HG02885 (cell line): ENCODE data around the gene KHK.
"Not testable (repeated sequence)": the region's sequence is repeated elsewhere in the genome, so short reads cannot be mapped to it uniquely, and the experiment has no call there.

ENCODE experiments used
- ATAC-seq: cut with Tn5 transposase; IDR thresholded peaks from one replicate; pipeline ENCODE4 v1.9.1; 2021; ENCODE audit warnings: mild to moderate bottlenecking; ENCODE audit not compliant: unreplicated experiment, poor library complexity

The KHK gene

DNA sequence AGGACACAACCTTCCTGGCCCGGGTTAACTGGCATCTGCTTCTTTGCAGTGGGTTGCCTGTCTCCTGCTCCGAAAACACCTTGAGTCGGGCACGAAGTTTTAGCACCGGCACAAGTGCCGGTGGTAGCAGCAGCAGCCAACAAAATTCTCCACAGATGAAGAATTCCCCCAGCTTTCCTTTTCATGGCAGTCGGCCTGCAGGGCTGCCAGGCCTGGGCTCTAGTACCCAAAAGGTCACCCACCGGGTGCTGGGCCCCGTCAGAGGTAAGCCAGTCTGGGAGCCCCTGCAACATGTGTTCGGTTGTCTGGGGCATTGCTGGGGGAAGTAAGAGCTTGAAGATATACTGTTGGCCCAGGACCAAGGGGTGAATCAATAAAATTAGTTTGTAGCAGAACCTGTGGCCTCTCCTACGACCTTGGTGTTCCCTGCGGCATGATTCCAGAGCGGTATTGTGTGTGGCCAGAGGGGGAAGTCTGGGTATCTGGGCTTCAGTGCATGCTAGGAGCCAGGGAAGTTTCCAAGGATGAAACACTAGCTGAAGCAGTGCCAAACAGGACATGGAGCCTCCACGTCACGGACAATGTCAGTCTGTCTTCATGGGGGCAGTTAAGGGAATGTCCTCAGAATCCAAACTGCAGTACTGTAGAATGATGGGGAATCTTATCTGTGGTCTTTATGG, 27.3 kb upstream of the KHK start:
- no peak for ATAC-seq

DNA sequence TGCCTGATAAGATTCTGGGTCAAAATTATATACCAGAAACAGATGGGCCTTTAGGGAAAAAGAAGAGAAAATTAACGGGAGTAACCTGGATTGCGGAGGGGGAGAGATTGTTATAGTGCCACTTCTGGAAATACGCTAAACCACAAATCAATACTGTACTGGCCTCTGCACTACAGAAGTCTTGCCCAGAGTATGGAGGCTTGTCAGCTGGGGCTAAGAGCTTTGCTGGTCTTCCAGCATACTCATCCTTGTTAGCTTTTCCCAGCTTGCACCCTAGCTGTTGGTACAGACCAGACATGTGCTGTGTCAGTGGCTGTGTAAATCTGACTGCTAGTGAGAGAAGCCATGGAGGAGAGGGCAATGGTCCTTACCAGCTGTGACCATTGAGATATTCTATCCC, 26.2 kb upstream of the KHK start:
- ATAC-seq, result no peak

GRCh38 chr2:27065128-27065527, 21.4 kb upstream of the KHK start:
- no peak for ATAC-seq

DNA sequence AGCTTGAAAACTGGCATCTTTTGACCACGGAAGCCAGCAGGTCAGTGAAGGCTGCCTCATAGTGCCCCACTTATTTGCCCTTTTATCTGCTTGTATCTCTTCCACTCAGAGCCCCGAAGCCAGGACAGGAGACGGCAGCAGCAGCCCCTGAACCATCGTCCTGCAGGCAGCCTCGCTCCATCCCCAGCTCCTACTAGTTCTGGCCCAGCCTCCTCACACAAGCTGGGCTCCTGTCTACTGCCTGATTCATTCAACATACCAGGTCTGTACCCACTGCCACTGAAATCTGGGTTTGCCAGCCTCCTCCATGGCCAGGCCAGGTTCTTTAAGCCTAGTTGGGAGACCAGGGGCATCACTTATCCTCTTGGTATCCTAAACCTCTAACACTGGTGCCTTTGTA, 19.2 kb upstream of the KHK start:
- ATAC-seq, result no peak

GRCh38 chr2:27069436-27069835, 17.1 kb upstream of the KHK start:
- no peak for ATAC-seq

DNA sequence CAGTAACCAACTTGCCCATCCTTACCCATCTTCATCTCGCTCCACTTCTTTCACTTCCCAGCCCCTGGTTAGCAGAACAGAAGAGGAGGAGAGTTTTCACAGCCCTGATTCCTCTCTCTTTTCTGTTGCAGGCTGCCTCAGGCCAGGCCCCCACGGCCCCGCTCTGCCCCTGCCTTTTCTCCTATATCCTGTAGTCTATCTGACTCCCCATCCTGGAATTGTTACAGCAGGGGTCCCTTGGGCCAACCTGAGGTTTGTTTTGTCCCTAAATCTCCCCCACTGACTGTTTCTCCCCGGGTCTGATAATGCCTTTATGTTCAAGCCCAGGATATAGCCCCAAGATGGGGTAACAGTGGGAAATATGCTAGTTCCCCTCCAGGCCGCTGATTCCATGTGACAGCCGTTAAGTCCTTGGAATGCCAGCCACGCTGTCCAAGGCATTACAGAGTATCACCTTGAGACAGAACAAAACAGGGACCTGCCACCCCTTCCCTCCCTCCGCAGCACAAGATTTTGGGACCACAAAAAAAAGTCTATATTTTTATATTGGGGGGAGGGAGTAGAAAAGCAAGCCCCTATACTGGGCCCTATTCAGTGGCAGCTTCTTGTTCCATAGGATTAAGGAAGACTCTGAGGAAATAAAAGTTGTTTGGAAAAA, 16.5 kb upstream of the KHK start:
- no peak for ATAC-seq

- peak; percentile 10 for ATAC-seq
Observed at GRCh38 chr2:27070653-27071276, 15.8 kb upstream of the KHK start.

DNA sequence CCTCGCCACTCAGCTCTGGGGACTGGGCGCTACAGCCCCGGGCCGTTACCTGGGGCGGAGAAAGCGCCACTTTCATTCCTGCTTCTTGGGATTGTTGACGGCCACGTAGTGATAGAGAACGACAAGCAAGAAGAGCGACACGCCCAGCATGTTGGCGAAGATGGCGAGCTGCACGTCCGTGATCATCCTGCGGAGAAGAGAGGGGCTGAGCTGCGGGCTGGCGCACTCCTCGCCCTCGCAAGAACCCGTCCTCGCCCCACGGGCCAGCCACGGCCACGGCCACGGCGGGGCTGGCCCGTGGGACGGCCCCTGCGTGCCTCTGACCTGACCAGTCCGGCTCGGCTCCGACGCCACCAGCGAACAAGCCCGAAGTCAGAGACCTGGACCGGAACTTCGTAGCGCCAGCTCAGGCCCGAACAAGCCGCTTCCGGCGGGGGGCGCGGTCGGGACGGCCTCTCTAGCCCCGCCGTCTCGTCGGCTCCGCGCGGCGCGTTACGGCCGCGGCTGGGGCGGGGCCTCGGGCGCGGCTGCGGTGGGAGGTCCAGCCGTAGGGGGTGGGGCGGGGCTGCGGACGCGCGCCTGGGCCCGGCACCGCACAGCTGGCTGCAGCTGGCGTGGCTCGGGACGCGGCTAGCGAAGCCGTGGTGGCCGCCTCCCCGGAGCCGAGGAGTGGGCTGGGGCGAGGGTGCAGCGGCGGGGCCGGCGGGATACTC, 15.1 kb upstream of the KHK start, which contains the start of gene OST4:
OST4 (minus strand) TSS at position 378 of the 713 bp plus-strand sequence.
- ATAC-seq, result peak; percentile 89

DNA sequence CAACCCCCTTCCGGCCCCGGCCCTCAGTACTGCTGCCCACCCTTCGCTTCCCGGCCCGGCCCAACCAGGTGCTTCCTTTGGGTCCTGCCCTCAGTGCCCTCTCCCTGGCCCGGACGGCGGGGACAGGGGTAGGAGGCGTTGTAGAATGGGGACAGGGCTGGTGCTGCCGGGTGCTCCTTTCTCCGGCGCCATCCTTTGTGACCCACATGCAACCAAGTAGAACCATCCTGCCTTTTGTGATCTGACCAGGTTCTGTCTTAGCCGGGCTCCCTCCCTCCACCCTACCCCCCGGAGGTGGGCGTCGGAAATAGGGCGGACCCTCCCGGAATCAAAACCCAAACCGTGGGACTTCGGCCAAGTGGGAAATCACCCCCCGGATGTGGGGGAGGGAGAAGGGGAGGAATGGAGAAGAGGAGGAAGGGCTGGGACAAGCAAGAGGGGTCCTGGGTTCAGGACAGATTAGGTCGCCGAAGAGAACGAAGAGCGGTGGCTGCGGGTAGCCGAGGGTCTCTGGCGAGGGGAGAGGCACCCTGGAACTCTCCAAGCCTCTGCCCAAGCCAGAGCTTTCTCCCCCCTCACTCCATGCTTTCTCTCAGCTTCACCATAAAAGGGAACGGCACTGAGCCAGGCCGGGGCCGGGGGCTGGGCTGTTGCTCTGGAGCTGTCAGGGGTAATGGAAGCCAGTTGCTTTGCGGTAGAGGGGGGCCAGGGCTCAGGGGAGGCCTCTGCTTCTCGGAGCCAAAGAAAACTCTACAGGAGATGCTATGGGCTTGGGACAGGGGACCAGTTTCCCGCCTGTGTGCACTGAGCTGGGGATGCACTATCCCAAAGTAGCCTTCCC, 14.4 kb upstream of the KHK start:
- peak; percentile 10 for ATAC-seq

- ATAC-seq, result no peak
Observed at GRCh38 chr2:27072920-27073319, 13.7 kb upstream of the KHK start.

DNA sequence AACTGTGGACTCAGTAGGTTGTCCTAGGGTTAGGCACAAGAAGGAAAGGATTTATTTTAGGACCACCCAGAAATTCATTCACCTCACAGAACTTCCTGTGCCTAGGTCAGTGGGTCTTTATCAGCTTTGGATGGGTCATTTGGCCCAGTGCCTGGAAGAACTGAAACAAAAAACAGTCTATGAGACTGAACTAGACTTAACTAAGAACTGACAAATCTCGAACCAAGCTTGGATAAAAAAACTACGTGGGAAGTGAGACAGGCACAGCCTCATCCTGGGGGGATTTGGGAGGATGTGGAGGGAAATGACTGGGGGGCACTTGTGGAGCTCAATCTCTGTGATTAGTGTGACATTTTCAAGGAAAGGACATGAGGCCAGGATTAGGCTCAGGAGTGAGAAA, 12.8 kb upstream of the KHK start:
- no peak for ATAC-seq

GRCh38 chr2:27074738-27075565, 11.6 kb upstream of the KHK start:
- no peak for ATAC-seq

GRCh38 chr2:27075566-27075871, 11.1 kb upstream of the KHK start:
- ATAC-seq, result not testable (repeated sequence)

- ATAC-seq, result no peak
Observed at GRCh38 chr2:27076323-27076722, 10.2 kb upstream of the KHK start.

GRCh38 chr2:27077231-27077630, 9.3 kb upstream of the KHK start:
- ATAC-seq, result no peak

DNA sequence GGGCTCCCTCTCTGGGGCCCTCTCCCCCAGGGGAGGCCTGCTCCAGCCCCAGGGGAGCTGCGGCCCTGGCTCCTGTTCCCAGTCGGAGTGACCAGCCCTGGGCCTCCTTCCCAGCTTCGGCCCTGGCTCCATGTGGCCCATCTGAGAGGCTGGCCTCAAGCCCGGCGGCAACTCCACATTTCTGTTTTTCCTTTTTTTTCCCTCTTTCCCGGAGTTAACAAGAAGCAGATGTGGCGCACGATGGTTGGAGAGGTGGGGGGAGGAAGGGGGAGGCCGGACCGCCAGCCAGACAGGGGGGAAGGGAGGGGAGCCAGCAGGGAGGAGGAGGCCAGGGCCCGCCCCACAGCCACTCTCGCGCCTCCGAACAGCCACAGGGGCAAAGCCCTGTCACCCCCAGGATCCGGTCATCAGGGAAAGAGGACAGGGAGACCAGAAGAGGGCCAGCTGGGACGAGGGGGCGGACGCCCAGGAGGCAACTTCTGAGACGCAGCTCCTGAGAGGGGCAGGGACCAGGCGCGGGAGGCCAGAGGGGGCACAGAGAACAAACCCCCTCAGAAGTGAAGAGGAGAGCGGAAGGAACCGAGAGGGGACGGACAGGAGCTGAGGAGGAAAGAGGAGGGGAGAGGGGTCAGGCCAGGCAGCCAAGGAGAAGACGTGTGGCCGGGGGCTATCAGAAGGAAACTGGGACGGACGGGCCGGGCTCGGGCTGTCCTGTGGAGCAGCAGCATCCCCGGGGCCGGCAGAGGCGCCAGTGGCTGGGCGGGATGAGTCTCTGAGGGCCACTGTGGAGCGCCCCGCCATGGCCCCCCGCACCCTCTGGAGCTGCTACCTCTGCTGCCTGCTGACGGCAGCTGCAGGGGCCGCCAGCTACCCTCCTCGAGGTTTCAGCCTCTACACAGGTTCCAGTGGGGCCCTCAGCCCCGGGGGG, 8.0 kb upstream of the KHK start, which contains the start of gene EMILIN1:
EMILIN1 (plus strand) TSS at position 349 of the 928 bp plus-strand sequence; CDS start at position 800, 451 bp downstream.
- no peak for ATAC-seq

DNA sequence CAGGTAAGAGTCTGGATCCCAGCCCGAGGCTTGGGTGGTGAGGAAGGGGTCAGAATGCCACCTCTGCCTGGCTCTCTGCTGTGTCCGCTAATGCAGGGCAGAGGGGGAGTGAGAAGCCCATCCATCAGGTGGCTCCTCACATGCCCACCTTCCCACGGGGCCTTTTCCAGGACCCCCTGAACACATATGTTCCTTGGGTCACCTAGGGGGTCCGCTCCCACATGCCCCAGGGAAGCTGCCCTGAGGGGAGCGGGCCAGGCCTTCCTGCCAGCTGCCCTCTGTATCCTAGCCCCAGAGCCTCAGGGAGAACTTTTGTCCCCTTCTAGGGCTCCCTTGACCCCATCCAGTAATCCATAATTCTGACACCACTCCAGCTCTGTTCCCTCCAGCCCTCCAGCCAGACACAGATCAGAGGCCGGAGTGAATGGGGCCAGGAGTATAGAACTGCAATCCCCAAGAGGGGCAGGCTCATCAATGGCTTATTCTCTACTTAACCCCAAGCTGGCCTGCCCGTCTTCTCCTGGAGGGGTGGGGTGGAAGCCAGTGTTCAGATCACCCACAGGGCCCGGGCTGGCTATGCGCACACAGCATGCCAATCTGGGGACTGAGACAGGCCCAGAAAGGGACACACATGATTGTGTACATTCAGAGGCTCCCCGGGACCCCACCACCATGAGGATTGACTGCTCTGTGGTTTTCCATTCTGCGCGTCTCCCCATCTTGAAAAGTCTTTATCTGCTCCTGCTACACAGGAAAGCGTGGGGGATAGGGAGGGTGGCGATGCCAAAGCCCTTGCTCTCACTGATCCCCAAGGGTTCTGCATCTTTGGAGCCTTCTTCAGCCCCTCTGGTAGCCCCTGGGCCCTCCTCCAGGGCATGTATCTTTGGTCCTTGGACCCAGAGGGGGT, 7.1 kb upstream of the KHK start:
- no peak for ATAC-seq
